ENCODE results near the gene ADGRG6. TPM values are rescaled to one million over a fixed set of nuclear protein-coding genes. Genes with fewer than 3 reads are reported as not detected.

ADGRG6 gene
- total RNA-seq, 2 experiments from 2014 or later: 1.5 to 2.4 TPM

- no peak for DNase-seq
- no peak overlapping the region for H3K4me3 Mint-ChIP-seq
- H3K27me3 Mint-ChIP-seq: no peaks in the 10 kb centered on the region
- H3K4me1 Mint-ChIP-seq: peaks cover 10% of the 10 kb centered on the region
- H3K27ac Mint-ChIP-seq: no peak overlapping the region
- H3K9me3 Mint-ChIP-seq: no peaks in the 10 kb centered on the region
- H3K36me3 Mint-ChIP-seq: no peaks in the 10 kb centered on the region
These were observed 59.5 kb downstream of the ADGRG6 start for GRCh38 chr6:142361345-142361744.

DNA sequence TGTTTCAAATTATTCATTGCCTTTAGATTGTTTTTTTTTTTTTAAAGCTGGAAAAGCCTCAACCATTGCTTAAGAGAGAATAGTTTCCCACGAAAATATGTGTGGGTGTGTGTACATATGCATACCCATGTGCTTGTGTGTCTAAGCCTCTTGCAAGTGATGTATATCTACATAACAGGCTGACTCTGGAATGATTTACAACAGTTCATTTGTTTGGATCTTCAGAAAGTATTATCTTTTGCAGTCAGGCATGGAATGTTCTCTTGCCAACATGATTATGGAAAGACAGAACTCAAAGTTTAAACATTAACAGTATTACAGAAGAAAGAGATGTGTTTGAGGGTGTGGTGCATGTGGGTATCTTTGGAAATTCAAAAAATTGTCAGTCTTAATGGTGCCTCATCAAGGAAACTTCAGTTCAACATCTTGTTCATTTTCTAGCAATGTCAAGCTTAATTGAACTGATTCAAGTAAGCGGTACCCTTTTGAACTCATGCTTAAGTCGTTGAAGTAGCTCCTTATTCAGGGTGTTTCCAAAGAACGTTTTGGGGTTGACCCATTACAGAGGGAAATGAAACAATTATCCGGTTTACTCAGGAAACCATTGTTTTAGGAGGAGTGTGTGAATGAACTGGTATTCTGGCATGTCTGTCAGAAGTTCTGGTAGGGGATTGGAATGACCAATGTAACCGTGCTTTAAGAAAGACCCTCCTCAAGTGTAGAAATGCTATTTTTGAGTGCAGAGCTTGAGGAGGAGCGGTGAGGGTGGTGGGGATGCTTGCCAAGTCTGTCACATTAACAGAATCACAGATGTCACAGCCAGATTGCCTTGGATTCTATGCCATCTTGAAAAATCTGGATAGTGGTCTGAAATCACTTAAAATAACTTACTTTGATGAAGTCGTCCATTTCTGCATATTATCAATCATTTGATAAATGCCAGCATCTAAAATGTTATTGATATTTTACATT lies 60.3 kb downstream of the ADGRG6 start:
- peaks cover 3% of the 10 kb centered on the region for H3K4me1 Mint-ChIP-seq
- no peak for DNase-seq
- no peak overlapping the region for H3K4me3 Mint-ChIP-seq
- H3K27ac Mint-ChIP-seq: no peak overlapping the region
- no peaks in the 10 kb centered on the region for H3K36me3 Mint-ChIP-seq
- no peaks in the 10 kb centered on the region for H3K9me3 Mint-ChIP-seq
- no peaks in the 10 kb centered on the region for H3K27me3 Mint-ChIP-seq

DNA sequence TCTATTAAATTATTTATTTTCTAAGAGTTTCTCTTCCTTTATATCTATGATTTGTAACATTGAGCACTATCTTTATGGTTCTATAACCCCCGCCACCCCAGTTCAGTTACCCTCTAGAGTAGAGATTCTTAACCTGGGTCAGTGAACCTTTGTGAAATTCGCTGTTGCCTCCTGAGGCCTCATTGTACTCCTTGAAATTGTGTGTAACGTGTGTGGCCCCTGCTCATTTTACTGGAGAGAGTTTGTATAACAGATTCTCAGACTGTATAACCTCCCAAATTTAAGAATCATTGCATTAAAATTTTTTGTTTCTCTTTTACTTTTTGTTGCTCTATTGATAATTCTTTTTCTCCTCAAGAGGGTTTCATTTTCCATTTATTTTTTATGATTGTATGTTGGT lies 65.3 kb downstream of the ADGRG6 start:
- H3K9me3 Mint-ChIP-seq: no peaks in the 10 kb centered on the region

GRCh38 chr6:142367501-142368018 lies 65.8 kb downstream of the ADGRG6 start:
- H3K4me1 Mint-ChIP-seq: no peaks in the 10 kb centered on the region
- H3K36me3 Mint-ChIP-seq: no peaks in the 10 kb centered on the region
- DNase-seq: no peak
- H3K9me3 Mint-ChIP-seq: no peaks in the 10 kb centered on the region
- H3K4me3 Mint-ChIP-seq: no peak overlapping the region
- H3K27me3 Mint-ChIP-seq: no peaks in the 10 kb centered on the region
- no peak overlapping the region for H3K27ac Mint-ChIP-seq

More for the DNA sequence above, 65.3 kb downstream of the ADGRG6 start:
- Mint-ChIP-seq H3K4me3 (no peak overlapping the region), H3K27me3 (no peaks in the 10 kb centered on the region), H3K4me1 (no peaks in the 10 kb centered on the region), H3K27ac (no peak overlapping the region), H3K36me3 (no peaks in the 10 kb centered on the region)
- DNase-seq: no peak

GRCh38 chr6:142369266-142369665 lies 67.5 kb downstream of the ADGRG6 start:
- H3K9me3 Mint-ChIP-seq: no peaks in the 10 kb centered on the region
- H3K27me3 Mint-ChIP-seq: no peaks in the 10 kb centered on the region
- no peak for DNase-seq
- H3K36me3 Mint-ChIP-seq: no peaks in the 10 kb centered on the region
- no peaks in the 10 kb centered on the region for H3K4me1 Mint-ChIP-seq
- no peak overlapping the region for H3K4me3 Mint-ChIP-seq
- no peak overlapping the region for H3K27ac Mint-ChIP-seq

- DNase-seq: no peak
- Mint-ChIP-seq H3K27me3 (no peaks in the 10 kb centered on the region), H3K4me3 (no peak overlapping the region), H3K9me3 (no peaks in the 10 kb centered on the region), H3K4me1 (no peaks in the 10 kb centered on the region), H3K27ac (no peak overlapping the region), H3K36me3 (no peaks in the 10 kb centered on the region)
These were observed 70.5 kb downstream of the ADGRG6 start for GRCh38 chr6:142372348-142372747.

GRCh38 chr6:142373268-142374090 lies 71.7 kb downstream of the ADGRG6 start:
- Mint-ChIP-seq H3K4me3 (no peak overlapping the region), H3K27me3 (no peaks in the 10 kb centered on the region), H3K27ac (no peak overlapping the region), H3K4me1 (no peaks in the 10 kb centered on the region), H3K36me3 (no peaks in the 10 kb centered on the region), H3K9me3 (no peaks in the 10 kb centered on the region)
- no peak for DNase-seq

DNA sequence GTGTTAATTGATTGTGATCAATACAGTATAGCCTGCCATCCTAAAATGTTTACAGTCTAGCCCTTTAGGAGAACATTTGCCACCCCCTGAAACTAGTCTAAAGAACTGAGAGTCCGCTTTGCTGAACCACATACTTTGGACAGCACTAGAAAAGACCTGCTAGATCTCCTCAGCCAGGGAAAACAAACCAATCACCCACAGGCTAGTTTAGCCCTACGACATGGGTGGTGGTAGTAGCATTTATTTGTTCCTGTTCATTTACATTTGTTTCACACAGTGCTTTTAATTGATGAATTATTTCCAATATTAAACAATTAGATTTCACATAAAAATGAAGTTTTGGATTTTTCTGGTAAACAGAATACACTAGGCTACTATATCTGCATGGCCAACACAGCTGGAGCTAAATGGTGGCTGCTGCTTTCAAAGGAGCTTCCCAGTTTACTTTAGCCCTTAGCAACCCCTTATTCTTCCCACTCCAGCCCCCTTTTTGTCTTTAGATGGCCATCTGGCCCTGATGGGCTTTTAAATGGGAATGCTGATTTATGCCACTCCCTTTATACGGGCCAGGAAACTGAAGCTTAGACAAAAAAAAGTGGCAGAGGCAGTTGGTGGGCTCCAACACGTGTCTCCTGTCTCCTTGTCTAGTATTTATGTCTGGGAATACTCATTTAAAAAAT lies 72.4 kb downstream of the ADGRG6 start:
- no peaks in the 10 kb centered on the region for H3K9me3 Mint-ChIP-seq
- H3K27ac Mint-ChIP-seq: no peak overlapping the region
- no peak for DNase-seq
- no peaks in the 10 kb centered on the region for H3K36me3 Mint-ChIP-seq
- H3K4me3 Mint-ChIP-seq: no peak overlapping the region
- H3K4me1 Mint-ChIP-seq: no peaks in the 10 kb centered on the region
- no peaks in the 10 kb centered on the region for H3K27me3 Mint-ChIP-seq

DNA sequence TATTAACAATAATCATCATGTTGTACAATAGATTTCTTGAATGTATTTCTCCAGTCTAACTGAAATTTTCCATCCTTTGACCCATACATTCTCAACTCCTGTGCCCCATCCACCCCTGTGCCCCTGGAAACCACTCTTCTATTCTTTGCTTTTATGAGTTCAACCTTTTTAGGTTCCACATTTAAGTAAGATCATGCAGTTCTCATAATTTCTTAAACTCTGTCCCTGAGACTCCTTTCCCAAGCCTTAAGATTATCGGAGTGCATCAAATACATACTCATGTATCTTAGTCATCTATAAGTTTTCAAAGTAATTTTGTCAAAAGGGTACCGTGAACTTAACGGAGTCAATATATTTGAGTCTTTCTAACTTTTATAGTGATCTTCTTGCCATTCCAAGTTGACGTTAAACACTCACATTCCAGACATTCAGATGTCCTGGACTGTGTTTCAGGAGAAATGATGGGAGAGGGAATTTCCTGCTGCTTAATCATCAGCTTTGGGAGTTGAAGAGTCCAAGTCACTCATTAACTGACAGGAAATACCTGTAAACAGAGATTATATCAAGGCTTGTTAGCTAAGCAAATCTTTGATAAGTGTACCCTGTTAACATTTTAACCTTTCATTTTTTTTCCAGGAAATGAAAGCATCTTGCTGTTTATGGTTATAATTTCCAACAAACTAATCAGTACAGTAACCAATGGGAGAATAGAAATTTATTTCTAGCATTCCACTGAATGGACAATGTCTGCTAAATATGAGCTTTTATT lies 73.3 kb downstream of the ADGRG6 start:
- no peaks in the 10 kb centered on the region for H3K36me3 Mint-ChIP-seq
- no peak overlapping the region for H3K4me3 Mint-ChIP-seq
- no peaks in the 10 kb centered on the region for H3K27me3 Mint-ChIP-seq
- no peak overlapping the region for H3K27ac Mint-ChIP-seq
- no peaks in the 10 kb centered on the region for H3K4me1 Mint-ChIP-seq
- no peak for DNase-seq
- H3K9me3 Mint-ChIP-seq: no peaks in the 10 kb centered on the region

DNA sequence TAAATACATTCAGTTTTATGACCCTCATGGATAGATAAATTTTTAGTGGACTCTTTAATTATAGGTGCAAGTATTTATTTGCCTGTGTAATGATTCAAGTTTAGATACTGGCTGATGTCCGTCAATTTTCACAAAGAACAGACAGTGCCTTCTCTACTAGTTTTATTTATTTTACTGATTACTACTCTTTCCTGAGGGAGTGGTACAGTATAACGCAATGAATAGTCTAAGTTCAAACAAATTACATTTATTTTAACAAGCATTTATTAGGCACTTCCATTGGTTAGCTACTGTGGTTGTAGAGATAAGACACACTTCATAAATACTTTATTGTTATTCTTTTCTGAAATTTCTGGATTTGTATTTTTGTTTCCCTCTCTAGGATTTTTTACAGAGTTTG lies 74.3 kb downstream of the ADGRG6 start:
- DNase-seq: no peak
- no peaks in the 10 kb centered on the region for H3K27me3 Mint-ChIP-seq
- H3K4me3 Mint-ChIP-seq: no peak overlapping the region
- no peaks in the 10 kb centered on the region for H3K36me3 Mint-ChIP-seq
- no peaks in the 10 kb centered on the region for H3K4me1 Mint-ChIP-seq
- H3K9me3 Mint-ChIP-seq: no peaks in the 10 kb centered on the region
- no peak overlapping the region for H3K27ac Mint-ChIP-seq

DNA sequence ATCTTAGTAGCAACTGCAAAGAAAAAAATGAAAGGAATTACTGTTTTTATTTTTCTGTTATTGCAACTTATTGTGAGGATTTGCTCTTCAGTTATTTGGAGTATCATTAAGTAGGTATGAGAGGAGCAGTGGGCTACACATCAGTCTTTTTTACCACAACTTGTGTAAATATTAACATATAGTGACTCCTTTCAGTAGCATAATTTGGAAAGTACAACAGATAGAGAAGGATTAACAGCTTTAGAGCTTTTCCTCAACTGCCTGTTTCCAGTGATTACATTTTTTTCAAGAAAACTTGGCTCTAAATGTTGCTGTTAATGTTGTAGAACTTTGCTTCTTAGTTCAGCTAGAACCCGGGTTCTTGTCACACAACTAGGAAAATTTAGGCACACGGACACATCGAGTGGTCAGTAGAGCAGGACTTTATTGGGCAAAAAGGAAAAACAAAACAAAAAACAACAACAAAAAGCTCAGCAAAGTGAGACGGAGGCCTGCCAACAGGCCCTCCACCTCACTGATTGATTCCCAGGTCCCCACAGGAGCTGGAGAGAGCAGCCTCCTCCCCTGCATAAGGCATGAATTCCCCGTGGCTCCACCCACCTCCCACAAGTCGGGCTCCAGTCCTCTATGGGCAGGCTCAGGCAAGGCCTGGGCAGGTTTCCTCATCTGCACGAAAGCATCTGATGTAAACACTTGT lies 75.1 kb downstream of the ADGRG6 start:
- Mint-ChIP-seq H3K9me3 (no peaks in the 10 kb centered on the region), H3K4me3 (no peak overlapping the region), H3K27me3 (no peaks in the 10 kb centered on the region), H3K36me3 (no peaks in the 10 kb centered on the region), H3K27ac (no peak overlapping the region), H3K4me1 (no peaks in the 10 kb centered on the region)
- DNase-seq: no peak

- Mint-ChIP-seq H3K4me1 (no peaks in the 10 kb centered on the region), H3K27me3 (no peaks in the 10 kb centered on the region), H3K4me3 (no peak overlapping the region), H3K36me3 (no peaks in the 10 kb centered on the region), H3K27ac (no peak overlapping the region), H3K9me3 (no peaks in the 10 kb centered on the region)
- no peak for DNase-seq
These were observed 75.7 kb downstream of the ADGRG6 start for GRCh38 chr6:142377497-142377848.

DNA sequence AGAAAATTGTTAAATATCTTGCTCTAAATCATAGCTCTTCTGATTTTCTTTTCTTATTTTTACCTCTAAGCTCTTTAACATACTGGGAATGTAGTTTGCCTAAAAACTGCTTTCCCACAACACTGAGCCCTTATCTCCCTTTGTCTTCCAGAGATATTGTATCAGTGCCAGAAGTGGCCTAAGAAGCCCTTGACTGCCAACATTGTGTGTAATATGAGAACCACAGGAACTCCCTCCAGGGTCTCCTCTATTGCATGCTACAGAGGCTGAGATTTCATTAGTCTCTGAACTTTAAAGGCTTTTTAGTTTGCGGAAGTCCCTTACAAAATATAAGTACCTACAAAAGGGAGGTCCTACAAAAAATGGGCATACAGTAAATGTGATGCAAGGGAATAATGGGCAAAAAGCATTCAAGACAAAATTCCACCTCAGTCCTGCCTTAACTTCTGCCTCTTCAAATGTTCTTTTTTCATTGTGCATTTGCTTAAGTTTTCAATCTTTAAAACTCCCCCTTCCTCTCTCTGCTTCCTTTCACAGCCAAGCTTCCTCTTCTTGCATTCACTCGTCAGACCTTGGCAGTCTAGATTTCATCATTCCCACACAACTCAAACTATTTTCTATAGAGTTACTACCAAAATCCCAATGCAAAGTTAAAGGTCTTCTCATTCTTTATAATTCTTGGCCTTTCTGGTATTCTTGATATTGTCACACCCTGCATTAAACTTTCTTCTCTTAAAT lies 76.5 kb downstream of the ADGRG6 start:
- H3K27ac Mint-ChIP-seq: no peak overlapping the region
- no peaks in the 10 kb centered on the region for H3K36me3 Mint-ChIP-seq
- H3K4me3 Mint-ChIP-seq: no peak overlapping the region
- H3K9me3 Mint-ChIP-seq: no peaks in the 10 kb centered on the region
- DNase-seq: no peak
- no peaks in the 10 kb centered on the region for H3K27me3 Mint-ChIP-seq
- H3K4me1 Mint-ChIP-seq: no peaks in the 10 kb centered on the region
